WTC11 (cell line): ENCODE measurements around the gene CREBBP.

Experiments
- FOXP4 ChIP-seq: sonication (generic); formaldehyde crosslinking; IDR thresholded peaks from 2 replicates; pipeline ENCODE4 v1.8.0; 2022; ENCODE audit warnings: mild to moderate bottlenecking, missing genetic modification reagents
- KAT7 ChIP-seq: sonication (generic); formaldehyde crosslinking; IDR thresholded peaks from 2 replicates; pipeline ENCODE4 v1.8.1; 2023; ENCODE audit warnings: missing genetic modification reagents, mild to moderate bottlenecking, borderline replicate concordance
- TF ChIP-seq, protein P1 (sequence below): fragments of 200-600 bp; IDR thresholded peaks from 2 replicates; pipeline ENCODE4 v1.8.0; 2022; ENCODE audit warnings: antibody characterized with exemption

- TF ChIP-seq FOXP4 (CRISPR knock-in tag) (no peak), KAT7 (no peak)
- TF ChIP-seq, protein P1, sequence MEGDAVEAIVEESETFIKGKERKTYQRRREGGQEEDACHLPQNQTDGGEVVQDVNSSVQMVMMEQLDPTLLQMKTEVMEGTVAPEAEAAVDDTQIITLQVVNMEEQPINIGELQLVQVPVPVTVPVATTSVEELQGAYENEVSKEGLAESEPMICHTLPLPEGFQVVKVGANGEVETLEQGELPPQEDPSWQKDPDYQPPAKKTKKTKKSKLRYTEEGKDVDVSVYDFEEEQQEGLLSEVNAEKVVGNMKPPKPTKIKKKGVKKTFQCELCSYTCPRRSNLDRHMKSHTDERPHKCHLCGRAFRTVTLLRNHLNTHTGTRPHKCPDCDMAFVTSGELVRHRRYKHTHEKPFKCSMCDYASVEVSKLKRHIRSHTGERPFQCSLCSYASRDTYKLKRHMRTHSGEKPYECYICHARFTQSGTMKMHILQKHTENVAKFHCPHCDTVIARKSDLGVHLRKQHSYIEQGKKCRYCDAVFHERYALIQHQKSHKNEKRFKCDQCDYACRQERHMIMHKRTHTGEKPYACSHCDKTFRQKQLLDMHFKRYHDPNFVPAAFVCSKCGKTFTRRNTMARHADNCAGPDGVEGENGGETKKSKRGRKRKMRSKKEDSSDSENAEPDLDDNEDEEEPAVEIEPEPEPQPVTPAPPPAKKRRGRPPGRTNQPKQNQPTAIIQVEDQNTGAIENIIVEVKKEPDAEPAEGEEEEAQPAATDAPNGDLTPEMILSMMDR: no peak
Observed at GRCh38 chr16:3722508-3722907, 158.0 kb downstream of the CREBBP start.
